WTC11 (cell line): ENCODE data around the gene SHROOM3.

Source experiments
- CBFB ChIP-seq: sonication (generic); formaldehyde crosslinking; IDR thresholded peaks from 2 replicates; pipeline ENCODE4 v1.8.1; 2022; ENCODE audit warnings: mild to moderate bottlenecking, low read depth, missing genetic modification reagents
- CREM ChIP-seq: sonication (generic); formaldehyde crosslinking; IDR thresholded peaks from 2 replicates; pipeline ENCODE4 v1.8.1; 2022; ENCODE audit warnings: mild to moderate bottlenecking, missing genetic modification reagents, moderate library complexity
- E2F5 ChIP-seq: sonication (generic); formaldehyde crosslinking; IDR thresholded peaks from 2 replicates; pipeline ENCODE4 v1.8.1; 2022; ENCODE audit warnings: mild to moderate bottlenecking, moderate library complexity, missing genetic modification reagents
- FOXP4 ChIP-seq: sonication (generic); formaldehyde crosslinking; IDR thresholded peaks from 2 replicates; pipeline ENCODE4 v1.8.0; 2022; ENCODE audit warnings: mild to moderate bottlenecking, missing genetic modification reagents
- JUN ChIP-seq: sonication (generic); formaldehyde crosslinking; IDR thresholded peaks from 2 replicates; pipeline ENCODE4 v1.8.0; 2023; ENCODE audit warnings: mild to moderate bottlenecking, missing genetic modification reagents
- MAX ChIP-seq: sonication (generic); formaldehyde crosslinking; IDR thresholded peaks from 2 replicates; pipeline ENCODE4 v1.8.0; 2022; ENCODE audit warnings: mild to moderate bottlenecking, missing genetic modification reagents
- NFYB ChIP-seq: sonication (generic); formaldehyde crosslinking; conservative IDR thresholded peaks from 2 replicates; pipeline ENCODE4 v1.8.0; 2022; ENCODE audit warnings: low read depth, missing genetic modification reagents
- SP1 ChIP-seq: sonication (generic); formaldehyde crosslinking; conservative IDR thresholded peaks from 2 replicates; pipeline ENCODE4 v1.8.1; 2022; ENCODE audit warnings: missing genetic modification reagents
- ZNF263 ChIP-seq: sonication (generic); formaldehyde crosslinking; IDR thresholded peaks from 2 replicates; pipeline ENCODE4 v1.8.1; 2022; ENCODE audit warnings: low read depth, mild to moderate bottlenecking, moderate library complexity, missing genetic modification reagents
- TF ChIP-seq, protein P1 (sequence below): sonication (generic); formaldehyde crosslinking; IDR thresholded peaks from 2 replicates; pipeline ENCODE4 v1.8.1; 2023; ENCODE audit warnings: mild to moderate bottlenecking, missing genetic modification reagents, moderate library complexity
- TF ChIP-seq, protein P2 (sequence below): fragments of 200-600 bp; IDR thresholded peaks from 2 replicates; pipeline ENCODE4 v1.8.0; 2022; ENCODE audit warnings: antibody characterized with exemption

GRCh38 chr4:76487621-76488020 is 52.6 kb downstream of the SHROOM3 start:
- TF ChIP-seq ZNF263 (CRISPR knock-in tag) (no peak), E2F5 (CRISPR knock-in tag) (no peak), MAX (CRISPR knock-in tag) (no peak), FOXP4 (CRISPR knock-in tag) (no peak), SP1 (CRISPR knock-in tag) (no peak), CBFB (CRISPR knock-in tag) (no peak), CREM (CRISPR knock-in tag) (no peak), JUN (CRISPR knock-in tag) (no peak), NFYB (no peak)
- TF ChIP-seq, protein P1, sequence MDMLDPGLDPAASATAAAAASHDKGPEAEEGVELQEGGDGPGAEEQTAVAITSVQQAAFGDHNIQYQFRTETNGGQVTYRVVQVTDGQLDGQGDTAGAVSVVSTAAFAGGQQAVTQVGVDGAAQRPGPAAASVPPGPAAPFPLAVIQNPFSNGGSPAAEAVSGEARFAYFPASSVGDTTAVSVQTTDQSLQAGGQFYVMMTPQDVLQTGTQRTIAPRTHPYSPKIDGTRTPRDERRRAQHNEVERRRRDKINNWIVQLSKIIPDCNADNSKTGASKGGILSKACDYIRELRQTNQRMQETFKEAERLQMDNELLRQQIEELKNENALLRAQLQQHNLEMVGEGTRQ = no peak
- TF ChIP-seq, protein P2, sequence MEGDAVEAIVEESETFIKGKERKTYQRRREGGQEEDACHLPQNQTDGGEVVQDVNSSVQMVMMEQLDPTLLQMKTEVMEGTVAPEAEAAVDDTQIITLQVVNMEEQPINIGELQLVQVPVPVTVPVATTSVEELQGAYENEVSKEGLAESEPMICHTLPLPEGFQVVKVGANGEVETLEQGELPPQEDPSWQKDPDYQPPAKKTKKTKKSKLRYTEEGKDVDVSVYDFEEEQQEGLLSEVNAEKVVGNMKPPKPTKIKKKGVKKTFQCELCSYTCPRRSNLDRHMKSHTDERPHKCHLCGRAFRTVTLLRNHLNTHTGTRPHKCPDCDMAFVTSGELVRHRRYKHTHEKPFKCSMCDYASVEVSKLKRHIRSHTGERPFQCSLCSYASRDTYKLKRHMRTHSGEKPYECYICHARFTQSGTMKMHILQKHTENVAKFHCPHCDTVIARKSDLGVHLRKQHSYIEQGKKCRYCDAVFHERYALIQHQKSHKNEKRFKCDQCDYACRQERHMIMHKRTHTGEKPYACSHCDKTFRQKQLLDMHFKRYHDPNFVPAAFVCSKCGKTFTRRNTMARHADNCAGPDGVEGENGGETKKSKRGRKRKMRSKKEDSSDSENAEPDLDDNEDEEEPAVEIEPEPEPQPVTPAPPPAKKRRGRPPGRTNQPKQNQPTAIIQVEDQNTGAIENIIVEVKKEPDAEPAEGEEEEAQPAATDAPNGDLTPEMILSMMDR = no peak
